ENCODE results near the gene NPTN. TPM values are rescaled to one million over a fixed set of nuclear protein-coding genes. Genes with fewer than 3 reads are reported as not detected.
"Not testable (repeated sequence)": the region's sequence is repeated elsewhere in the genome, so short reads cannot be mapped to it uniquely, and the experiment has no call there.

NPTN gene
- total RNA-seq, 1 donor from 2014 or later = 100 TPM

DNA sequence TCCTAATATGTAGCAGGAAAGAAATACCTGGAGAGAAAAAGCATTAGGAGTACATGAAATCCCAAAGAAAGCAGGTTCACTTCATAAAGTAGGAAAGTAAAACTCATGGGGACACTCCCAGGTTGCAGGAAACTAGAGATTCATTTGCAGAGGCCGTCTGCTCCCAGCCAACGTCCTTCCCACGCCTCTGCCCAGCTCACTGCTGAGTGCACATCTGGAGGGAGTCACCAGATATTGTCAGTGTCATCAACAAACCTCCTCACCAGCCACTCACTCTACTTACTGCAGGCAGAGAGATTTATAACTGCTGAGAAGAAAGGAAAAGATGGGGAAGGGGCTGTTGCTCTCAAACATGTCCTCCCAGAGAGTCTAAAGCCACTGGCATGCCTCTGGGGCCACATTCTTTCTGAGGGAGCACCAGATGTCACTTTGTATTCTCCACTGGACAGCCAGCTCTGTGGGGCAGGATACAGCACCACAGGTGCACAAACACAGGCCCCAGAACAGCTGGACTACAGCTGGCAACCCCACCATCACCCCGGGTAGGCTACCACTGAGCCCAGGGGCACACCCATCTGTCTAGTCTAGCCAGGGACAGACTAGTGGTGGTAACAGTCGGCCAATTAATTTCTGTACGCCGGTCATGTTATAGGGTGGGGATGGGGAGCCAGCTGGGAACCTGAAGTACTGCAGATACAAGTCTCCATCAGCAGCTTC is 64.5 kb downstream of the NPTN start:
- DNase-seq (ENCODE audit: low read depth) = no peak
- H3K4me3 ChIP-seq (ENCODE audit: low read depth, low read length) = no peak overlapping the region
- TF ChIP-seq CTCF (conservative IDR thresholded peaks at IDR 0.05; ENCODE audit: low read depth, low read length) = no peak

- no peak overlapping the region for H3K4me3 ChIP-seq (ENCODE audit: low read depth, low read length)
- no peak for DNase-seq (ENCODE audit: low read depth)
- TF ChIP-seq CTCF (conservative IDR thresholded peaks at IDR 0.05; ENCODE audit: low read depth, low read length) = no peak
Measured at GRCh38 chr15:73567020-73567419, 66.2 kb downstream of the NPTN start.

GRCh38 chr15:73564255-73564654 is 68.9 kb downstream of the NPTN start:
- H3K4me3 ChIP-seq (ENCODE audit: low read depth, low read length) = no peak overlapping the region
- DNase-seq (ENCODE audit: low read depth) = peak; percentile 31
- TF ChIP-seq CTCF (conservative IDR thresholded peaks at IDR 0.05; ENCODE audit: low read depth, low read length) = peak; percentile 37

GRCh38 chr15:73560501-73561117 is 72.6 kb downstream of the NPTN start:
- no peak for DNase-seq (ENCODE audit: low read depth)
- TF ChIP-seq CTCF (conservative IDR thresholded peaks at IDR 0.05; ENCODE audit: low read depth, low read length) = peak; percentile 52
- H3K4me3 ChIP-seq (ENCODE audit: low read depth, low read length) = no peak overlapping the region

- H3K4me3 ChIP-seq (ENCODE audit: low read depth, low read length) = no peak overlapping the region
- DNase-seq (ENCODE audit: low read depth) = no peak
- TF ChIP-seq CTCF (conservative IDR thresholded peaks at IDR 0.05; ENCODE audit: low read depth, low read length) = no peak
Measured at GRCh38 chr15:73558529-73558928, 74.7 kb downstream of the NPTN start.

GRCh38 chr15:73555080-73555479 is 78.1 kb downstream of the NPTN start:
- DNase-seq (ENCODE audit: low read depth) = no peak
- H3K4me3 ChIP-seq (ENCODE audit: low read depth, low read length) = no peak overlapping the region
- no peak for TF ChIP-seq CTCF (conservative IDR thresholded peaks at IDR 0.05; ENCODE audit: low read depth, low read length)

DNA sequence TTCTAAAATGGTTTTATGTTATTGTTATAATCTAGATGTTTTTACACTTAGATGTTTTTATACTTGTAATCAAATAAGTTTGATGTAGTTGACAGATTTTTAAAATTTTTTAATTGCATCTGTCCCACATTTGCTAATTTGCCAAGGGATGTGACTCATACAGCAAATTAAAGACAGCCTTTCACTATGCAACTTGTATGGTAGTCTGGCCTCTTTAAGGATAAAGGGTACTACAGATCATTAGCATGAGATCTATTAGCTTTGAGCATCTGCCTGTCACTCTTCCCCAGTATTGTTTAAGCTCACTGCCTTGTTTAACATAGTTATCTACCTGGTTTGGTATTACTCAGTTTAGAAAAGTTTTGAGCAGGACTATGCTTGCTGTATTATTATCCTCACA is 83.0 kb downstream of the NPTN start:
- no peak for DNase-seq (ENCODE audit: low read depth)
- no peak for TF ChIP-seq CTCF (conservative IDR thresholded peaks at IDR 0.05; ENCODE audit: low read depth, low read length)

DNA sequence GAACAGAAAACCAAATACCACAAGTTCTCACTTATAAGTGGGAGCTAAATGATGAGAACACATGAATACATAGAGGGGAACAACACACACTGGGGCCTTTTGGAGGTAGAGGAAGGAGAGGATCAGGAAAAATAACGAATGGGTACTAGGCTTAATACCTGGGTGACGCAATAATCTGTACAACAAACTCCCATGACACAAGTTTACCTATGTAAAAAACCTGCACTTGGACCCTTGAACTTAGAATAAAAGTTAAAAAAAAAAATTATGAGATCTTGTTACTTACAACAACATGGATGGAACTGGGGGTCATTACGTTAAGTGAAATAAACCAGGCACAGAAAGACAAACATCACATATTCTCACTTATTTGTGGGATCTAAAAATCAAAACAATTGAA is 84.3 kb downstream of the NPTN start:
- DNase-seq (ENCODE audit: low read depth); H3K4me3 ChIP-seq (ENCODE audit: low read depth, low read length): not testable (repeated sequence)

More for the DNA sequence above, 83.0 kb downstream of the NPTN start:
- no peak overlapping the region for H3K4me3 ChIP-seq (ENCODE audit: low read depth, low read length)
